GM12878 (cell line): Measurements from ENCODE around the gene UTP14A. TPM values are rescaled to one million over a fixed set of nuclear protein-coding genes. Genes with fewer than 3 reads are reported as not detected.

Source experiments
- ATAC-seq: fragments of 200-7000 bp; cut with Tn5 transposase; 3 replicates; pipeline ENCODE4 v1.9.1; 2020; ENCODE audit warnings: mild to moderate bottlenecking, moderate library complexity
- BruUV-seq: library from RNA; stranded (reverse); fragments of 400-500 nt; replicated peaks from 2 replicates; lab custom pipeline; 2021; lab: Mats Ljungman, UMichigan
- CTCF ChIA-PET: fragments of 300-600 bp; sonication (Branson Sonifier 250); formaldehyde crosslinking; extraction: SDS; loops from one replicate; lab custom pipeline; 2021; ENCODE audit warnings: inconsistent platforms; lab: Yijun Ruan, JAX
- POLR2A ChIA-PET: fragments of 350-600 bp; formaldehyde crosslinking; extraction: SDS; loops from one replicate; lab custom pipeline; 2021; ENCODE audit warnings: inconsistent platforms; lab: Charles Lee
- RAD21 ChIA-PET: fragments of 300-600 bp; sonication (Branson Sonifier 250); formaldehyde crosslinking; loops from one replicate; lab custom pipeline; 2023; ENCODE audit warnings: antibody characterized with exemption; ENCODE audit not compliant: unreplicated experiment; lab: Charles Lee
- SMC1A ChIA-PET: fragments of 300-600 bp; sonication (Branson Sonifier 250); formaldehyde crosslinking; loops from one replicate; lab custom pipeline; 2023; ENCODE audit not compliant: unreplicated experiment, uncharacterized antibody; lab: Charles Lee
- DNase-seq: peaks from one replicate; pipeline ENCODE4 v3.0.0-alpha.2; 2011; ENCODE audit warnings: low read depth, low spot score
- FAIRE-seq: peaks from 3 replicates; lab custom pipeline; 2011; peaks lifted over from hg19 to GRCh38; lab: Jason Lieb, UNC
- H2AFZ ChIP-seq: 2 replicates; pipeline ENCODE4 v1.6.0; 2011; ENCODE audit warnings: low read depth, low read length, control low read depth; ENCODE audit not compliant: control insufficient read depth
- H3K27ac ChIP-seq: 2 replicates; pipeline ENCODE4 v1.5.1; 2011; ENCODE audit warnings: control low read depth; ENCODE audit not compliant: control insufficient read depth, insufficient read depth
- H3K27me3 ChIP-seq, 2 experiments: replicated peaks in 1 of 2; 2 replicates each; pipeline versions ENCODE4 v1.6.0 to v1.6.1; 2011; ENCODE audit warnings: low read length in 1 of 2; ENCODE audit not compliant: control insufficient read depth in 2 of 2, insufficient read depth in 2 of 2
- H3K36me3 ChIP-seq, 2 experiments: 2 replicates each; pipeline ENCODE4 v1.5.1; 2011; ENCODE audit warnings: low read length in 1 of 2; ENCODE audit not compliant: control insufficient read depth in 2 of 2, insufficient read depth in 2 of 2
- H3K4me1 ChIP-seq: 2 replicates; pipeline ENCODE4 v1.6.1; 2011; ENCODE audit warnings: mild to moderate bottlenecking, low read length, moderate library complexity, mixed read lengths; ENCODE audit not compliant: control insufficient read depth, insufficient read depth
- H3K4me2 ChIP-seq: 2 replicates; pipeline ENCODE4 v1.6.0; 2011; ENCODE audit warnings: control low read depth; ENCODE audit not compliant: control insufficient read depth, insufficient read depth
- H3K4me3 ChIP-seq: fragments of 200-600 bp; sonication (generic); 2 replicates; pipeline ENCODE4 v1.5.1; 2016
- H3K79me2 ChIP-seq: 2 replicates; pipeline ENCODE4 v1.6.0; 2011; ENCODE audit warnings: low read length; ENCODE audit not compliant: control insufficient read depth, insufficient read depth
- H3K9ac ChIP-seq: 2 replicates; pipeline ENCODE4 v1.8.0; 2011; ENCODE audit warnings: low read length, control low read depth, mixed read lengths; ENCODE audit not compliant: control insufficient read depth, insufficient read depth
- H3K9me3 ChIP-seq: replicated peaks from 3 replicates; pipeline ENCODE4 v1.5.1; 2011; ENCODE audit warnings: mild to moderate bottlenecking, low read length; ENCODE audit not compliant: control insufficient read depth, insufficient read depth
- H4K20me1 ChIP-seq: 2 replicates; pipeline ENCODE4 v1.6.0; 2011; ENCODE audit not compliant: control insufficient read depth, insufficient read depth
- CBX5 ChIP-seq: sonication (generic); IDR thresholded peaks from 2 replicates; pipeline ENCODE4 v1.6.1; 2016; ENCODE audit warnings: low read depth, moderate library complexity, mild to moderate bottlenecking, inconsistent platforms
- CHD2 ChIP-seq: IDR thresholded peaks from 2 replicates; pipeline ENCODE4 v1.6.1; 2011; ENCODE audit warnings: low read depth, low read length, improper control_type of control experiment, borderline replicate concordance
- E2F4 ChIP-seq: IDR thresholded peaks from 2 replicates; pipeline ENCODE4 v1.6.1; 2012; ENCODE audit warnings: low read depth, low read length, improper control_type of control experiment
- IRF4 ChIP-seq: IDR thresholded peaks from 2 replicates; pipeline ENCODE4 v1.6.1; 2011; ENCODE audit warnings: low read depth, low read length
- IRF5 ChIP-seq: fragments of 450-650 bp; IDR thresholded peaks from 2 replicates; pipeline ENCODE4 v1.6.1; 2017; ENCODE audit warnings: borderline replicate concordance
- KAT2A ChIP-seq: conservative IDR thresholded peaks from 2 replicates; pipeline ENCODE4 v1.6.1; 2011; ENCODE audit warnings: low read depth, low read length; ENCODE audit not compliant: control insufficient read depth
- MLLT1 ChIP-seq: fragments of 450-650 bp; IDR thresholded peaks from 2 replicates; pipeline ENCODE4 v1.6.1; 2016; ENCODE audit warnings: mild to moderate bottlenecking
- NRF1 ChIP-seq: conservative IDR thresholded peaks from 2 replicates; pipeline ENCODE4 v1.6.1; 2011; ENCODE audit warnings: mild to moderate bottlenecking, low read depth, low read length, improper control_type of control experiment
- PAX8 ChIP-seq: fragments of 450-650 bp; IDR thresholded peaks from 2 replicates; pipeline ENCODE4 v1.6.1; 2017; ENCODE audit warnings: mild to moderate bottlenecking, moderate library complexity
- PBX3 ChIP-seq: IDR thresholded peaks from 2 replicates; pipeline ENCODE4 v1.6.1; 2011; ENCODE audit warnings: mild to moderate bottlenecking, low read depth, low read length, moderate library complexity; ENCODE audit not compliant: insufficient replicate concordance
- POLR2A ChIP-seq: IDR thresholded peaks from 2 replicates; pipeline ENCODE4 v1.6.1; 2011; ENCODE audit warnings: low read depth, mild to moderate bottlenecking, low read length
- YY1 ChIP-seq: IDR thresholded peaks from 2 replicates; pipeline ENCODE4 v1.6.1; 2011; ENCODE audit warnings: low read depth, mild to moderate bottlenecking, low read length
- ZBTB40 ChIP-seq: fragments of 450-650 bp; IDR thresholded peaks from 2 replicates; pipeline ENCODE4 v1.6.1; 2016; ENCODE audit warnings: mild to moderate bottlenecking, moderate library complexity, borderline replicate concordance
- ZZZ3 ChIP-seq: IDR thresholded peaks from 2 replicates; pipeline ENCODE4 v1.6.1; 2011; ENCODE audit warnings: low read depth; ENCODE audit not compliant: control insufficient read depth, insufficient read length
- WGBS: methylation state at CpG from one replicate; pipeline ENCODE4 v1.1.6; 2016; ENCODE audit warnings: low lambda C conversion rate; ENCODE audit not compliant: insufficient replicate concordance, insufficient coverage; ENCODE audit errors: missing lambda C conversion rate; 5-methylcytosine and 5-hydroxymethylcytosine counted together
- in situ Hi-C: fragments of 300-500 bp; cut with MboI; formaldehyde crosslinking; loops from 9 replicates; pipeline ENCODE4 v1.14.3; 2018; ENCODE audit warnings: mixed read lengths
- intact Hi-C: fragments of 100-400 bp; cut with micrococcal nuclease; formaldehyde crosslinking; loops from one replicate; pipeline ENCODE4 v1.14.2; 2022; ENCODE audit not compliant: unreplicated experiment
- polyA plus RNA-seq, 11 experiments: library from polyadenylated mRNA; depleted of rRNA in 4 of 11; unstranded in 6 of 11; stranded (reverse) in 5 of 11; fragments of >200 nt; fragmentation: Nextera tagmentation in 4 of 11; fragmentation: Illumina TruSeq in 1 of 11; extraction: Ambion mirVana in 4 of 11; extraction: Trizol in 1 of 11; gene quantifications; 1 replicate in 1 of 11; 2 replicates in 10 of 11; pipeline versions ENCODE4 v1.2.1 to v1.2.3, GENCODE V29; 2011 to 2016; ENCODE audit warnings: inconsistent platforms in 2 of 11, missing spikeins in 2 of 11, low read depth in 1 of 11
- total RNA-seq, 4 experiments: library from RNA; depleted of rRNA in 3 of 4; stranded (reverse); fragments of >200 nt in 3 of 4; fragmentation: Illumina TruSeq in 1 of 4; extraction: Trizol in 1 of 4; gene quantifications; 2 replicates each; pipeline versions ENCODE4 v1.2.1 to v1.2.3, GENCODE V29; 2013 to 2021

Gene UTP14A
- total and polyA plus RNA-seq, 10 of the 15 experiments (the other 5 are each of a cell fraction or from before 2014, with no cell fraction given) = 16.9 to 49.8 (median 31.4) TPM

GRCh38 chrX:129955682-129956081 lies 49.7 kb downstream of the UTP14A start (continued):
- TF ChIP-seq ZBTB40 (no peak), MLLT1 (no peak), IRF4 (no peak), IRF5 (no peak)

- intact Hi-C loops = no loop called here
- Histone ChIP-seq H2AFZ (no peak overlapping the region), H3K27ac (no peak overlapping the region), H3K4me2 (no peak overlapping the region), H3K4me3 (no peak overlapping the region), H3K79me2 (no peaks in the 10 kb centered on the region), H3K27me3 (no peaks in the 10 kb centered on the region; a peak in 1 of 4 replicates), H4K20me1 (no peaks in the 10 kb centered on the region), H3K36me3 (no peaks in the 10 kb centered on the region), H3K9me3 (no peaks in the 10 kb centered on the region), H3K4me1 (peaks cover 7% of the 10 kb centered on the region), H3K9ac (no peak overlapping the region)
- ChIA-PET SMC1A (no interaction called here), CTCF (interaction anchor here (0.6 kb wide), 1 partner anchor 8 kb away, joined by 3 read pairs; no protein-coding TSS in a partner anchor), POLR2A (interaction anchor here (0.5 kb wide), 1 partner anchor 288 kb away, joined by 6 read pairs; no protein-coding TSS in a partner anchor), RAD21 (interaction anchor here (0.6 kb wide), 1 partner anchor 37 kb away, joined by 3 read pairs; no protein-coding TSS in a partner anchor)
- 71% methylated on average over 10 of the region's 10 CpGs for WGBS
- no peak for DNase-seq
- FAIRE-seq = no peak
- no TSS peak for BruUV-seq
- ATAC-seq = no peak
- in situ Hi-C loops = no loop called here
- TF ChIP-seq ZZZ3 = no peak
- no peak for TF ChIP-seq POLR2A
- TF ChIP-seq CBX5 = no peak
- no peak for TF ChIP-seq KAT2A
- TF ChIP-seq NRF1 = no peak
- no peak for TF ChIP-seq PBX3
- TF ChIP-seq YY1 = no peak
- no peak for TF ChIP-seq PAX8
- no peak for TF ChIP-seq CHD2
- no peak for TF ChIP-seq E2F4
Observed at GRCh38 chrX:129956145-129956544, 50.2 kb downstream of the UTP14A start.
